ENCODE data around the gene SHKBP1.
"Not testable (repeated sequence)": the region's sequence is repeated elsewhere in the genome, so short reads cannot be mapped to it uniquely, and the experiment has no call there.

The SHKBP1 gene

GRCh38 chr19:40546153-40546841 lies 30.4 kb upstream of the SHKBP1 start:
- H3K9me3 ChIP-seq (replicated peaks; ENCODE audit: low read length); H3K4me3 ChIP-seq (ENCODE audit: low read length); H3K4me1 ChIP-seq (ENCODE audit: control insufficient read depth, insufficient read depth, low read length); H3K36me3 ChIP-seq (ENCODE audit: insufficient read depth, low read length); H3K4me2 ChIP-seq (ENCODE audit: low read length); H3K9ac ChIP-seq (ENCODE audit: low read depth, low read length): not testable (repeated sequence)
- H3K27me3 ChIP-seq (ENCODE audit: control insufficient read depth, insufficient read depth, low read length) = peaks cover 23% of the 10 kb centered on the region

GRCh38 chr19:40547190-40547589 lies 29.5 kb upstream of the SHKBP1 start:
- H3K4me1 ChIP-seq (ENCODE audit: control insufficient read depth, insufficient read depth, low read length); H3K4me3 ChIP-seq (ENCODE audit: low read length); H3K36me3 ChIP-seq (ENCODE audit: insufficient read depth, low read length); H3K9me3 ChIP-seq (replicated peaks; ENCODE audit: low read length); H3K9ac ChIP-seq (ENCODE audit: low read depth, low read length); H3K4me2 ChIP-seq (ENCODE audit: low read length): not testable (repeated sequence)
- H3K27me3 ChIP-seq (ENCODE audit: control insufficient read depth, insufficient read depth, low read length) = peaks cover 23% of the 10 kb centered on the region

GRCh38 chr19:40547836-40548235 lies 28.8 kb upstream of the SHKBP1 start:
- no peak overlapping the region for H3K9ac ChIP-seq (ENCODE audit: low read depth, low read length)

DNA sequence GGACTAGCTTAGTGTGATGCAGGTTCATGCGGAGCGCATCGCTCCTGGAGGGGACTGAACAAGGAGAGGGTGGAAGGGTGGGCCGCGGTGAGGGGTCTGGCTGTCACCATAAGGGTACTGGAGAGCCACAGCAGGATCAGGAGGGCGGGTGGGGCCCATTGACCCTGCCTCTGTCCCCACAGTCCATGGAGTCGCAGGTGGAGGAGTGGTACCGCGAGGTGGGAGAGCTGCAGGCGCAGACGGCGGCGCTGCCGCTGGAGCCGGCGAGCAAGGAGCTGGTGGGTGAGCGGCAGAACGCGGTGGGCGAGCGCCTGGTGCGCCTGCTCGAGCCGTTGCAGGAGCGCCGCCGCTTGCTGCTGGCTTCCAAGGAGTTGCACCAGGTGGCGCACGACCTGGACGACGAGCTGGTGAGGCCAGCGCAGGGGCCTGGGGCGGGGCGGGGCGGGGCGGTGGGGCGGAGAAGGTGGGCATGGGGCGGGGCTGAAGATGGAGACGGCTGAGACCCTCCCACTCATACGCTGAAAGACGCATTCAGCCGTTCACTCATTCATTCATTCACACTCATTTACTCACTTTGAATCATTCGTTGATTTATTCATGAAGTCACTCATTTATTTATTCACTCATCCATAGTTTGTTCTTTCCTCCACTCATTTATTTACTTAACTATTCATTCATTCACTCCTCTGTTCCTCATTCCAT lies 27.5 kb upstream of the SHKBP1 start:
- no peaks in the 10 kb centered on the region for H3K4me1 ChIP-seq (ENCODE audit: control insufficient read depth, insufficient read depth, low read length)
- H3K9me3 ChIP-seq (replicated peaks; ENCODE audit: low read length) = no peaks in the 10 kb centered on the region
- peak overlapping the region; percentile 29 for H3K4me2 ChIP-seq (ENCODE audit: low read length)
- H3K36me3 ChIP-seq (ENCODE audit: insufficient read depth, low read length) = no peaks in the 10 kb centered on the region
- no peak overlapping the region for H3K4me3 ChIP-seq (ENCODE audit: low read length)
- H3K27me3 ChIP-seq (ENCODE audit: control insufficient read depth, insufficient read depth, low read length) = peaks cover 39% of the 10 kb centered on the region
- H3K9ac ChIP-seq (ENCODE audit: low read depth, low read length) = no peak overlapping the region

More at GRCh38 chr19:40547836-40548235, 28.8 kb upstream of the SHKBP1 start:
- Histone ChIP-seq H3K36me3 (ENCODE audit: insufficient read depth, low read length) (no peaks in the 10 kb centered on the region), H3K4me1 (ENCODE audit: control insufficient read depth, insufficient read depth, low read length) (no peaks in the 10 kb centered on the region), H3K4me2 (ENCODE audit: low read length) (no peak overlapping the region), H3K9me3 (replicated peaks; ENCODE audit: low read length) (no peaks in the 10 kb centered on the region), H3K4me3 (ENCODE audit: low read length) (no peak overlapping the region), H3K27me3 (ENCODE audit: control insufficient read depth, insufficient read depth, low read length) (peaks cover 28% of the 10 kb centered on the region)

GRCh38 chr19:40550951-40551350 lies 25.7 kb upstream of the SHKBP1 start:
- Histone ChIP-seq H3K4me2 (ENCODE audit: low read length) (no peak overlapping the region), H3K9me3 (replicated peaks; ENCODE audit: low read length) (no peaks in the 10 kb centered on the region), H3K36me3 (ENCODE audit: insufficient read depth, low read length) (no peaks in the 10 kb centered on the region), H3K27me3 (ENCODE audit: control insufficient read depth, insufficient read depth, low read length) (peaks cover 53% of the 10 kb centered on the region), H3K4me1 (ENCODE audit: control insufficient read depth, insufficient read depth, low read length) (no peaks in the 10 kb centered on the region), H3K4me3 (ENCODE audit: low read length) (no peak overlapping the region), H3K9ac (ENCODE audit: low read depth, low read length) (no peak overlapping the region)

DNA sequence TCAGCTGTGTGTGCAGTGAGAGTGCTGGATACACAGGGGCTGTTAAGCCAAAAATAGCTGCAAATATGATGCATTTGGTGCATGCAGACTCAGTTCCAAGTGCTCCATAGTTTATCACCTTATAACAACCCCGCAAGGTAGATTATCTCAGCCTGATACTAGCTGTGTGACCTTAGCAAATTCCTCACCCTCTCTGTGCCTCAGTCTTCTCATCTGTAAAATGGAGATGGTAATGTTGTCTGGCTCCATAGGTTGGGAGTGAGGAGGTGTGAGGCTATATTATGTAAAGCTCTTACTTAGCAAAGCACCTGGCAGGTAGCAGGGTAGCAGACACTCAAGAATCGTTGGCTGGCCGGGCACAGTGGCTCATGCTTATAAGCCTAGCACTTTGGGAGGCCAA lies 23.8 kb upstream of the SHKBP1 start:
- Histone ChIP-seq H3K4me3 (ENCODE audit: low read length) (no peak overlapping the region), H3K9ac (ENCODE audit: low read depth, low read length) (no peak overlapping the region), H3K36me3 (ENCODE audit: insufficient read depth, low read length) (no peaks in the 10 kb centered on the region), H3K4me2 (ENCODE audit: low read length) (no peak overlapping the region), H3K4me1 (ENCODE audit: control insufficient read depth, insufficient read depth, low read length) (no peaks in the 10 kb centered on the region), H3K9me3 (replicated peaks; ENCODE audit: low read length) (no peaks in the 10 kb centered on the region), H3K27me3 (ENCODE audit: control insufficient read depth, insufficient read depth, low read length) (peaks cover 59% of the 10 kb centered on the region)

- Histone ChIP-seq H3K36me3 (ENCODE audit: insufficient read depth, low read length) (no peaks in the 10 kb centered on the region), H3K27me3 (ENCODE audit: control insufficient read depth, insufficient read depth, low read length) (peaks cover 54% of the 10 kb centered on the region), H3K4me1 (ENCODE audit: control insufficient read depth, insufficient read depth, low read length) (no peaks in the 10 kb centered on the region), H3K4me2 (ENCODE audit: low read length) (no peak overlapping the region), H3K4me3 (ENCODE audit: low read length) (no peak overlapping the region), H3K9me3 (replicated peaks; ENCODE audit: low read length) (no peaks in the 10 kb centered on the region), H3K9ac (ENCODE audit: low read depth, low read length) (no peak overlapping the region)
These were observed 22.5 kb upstream of the SHKBP1 start for GRCh38 chr19:40553885-40554857.

DNA sequence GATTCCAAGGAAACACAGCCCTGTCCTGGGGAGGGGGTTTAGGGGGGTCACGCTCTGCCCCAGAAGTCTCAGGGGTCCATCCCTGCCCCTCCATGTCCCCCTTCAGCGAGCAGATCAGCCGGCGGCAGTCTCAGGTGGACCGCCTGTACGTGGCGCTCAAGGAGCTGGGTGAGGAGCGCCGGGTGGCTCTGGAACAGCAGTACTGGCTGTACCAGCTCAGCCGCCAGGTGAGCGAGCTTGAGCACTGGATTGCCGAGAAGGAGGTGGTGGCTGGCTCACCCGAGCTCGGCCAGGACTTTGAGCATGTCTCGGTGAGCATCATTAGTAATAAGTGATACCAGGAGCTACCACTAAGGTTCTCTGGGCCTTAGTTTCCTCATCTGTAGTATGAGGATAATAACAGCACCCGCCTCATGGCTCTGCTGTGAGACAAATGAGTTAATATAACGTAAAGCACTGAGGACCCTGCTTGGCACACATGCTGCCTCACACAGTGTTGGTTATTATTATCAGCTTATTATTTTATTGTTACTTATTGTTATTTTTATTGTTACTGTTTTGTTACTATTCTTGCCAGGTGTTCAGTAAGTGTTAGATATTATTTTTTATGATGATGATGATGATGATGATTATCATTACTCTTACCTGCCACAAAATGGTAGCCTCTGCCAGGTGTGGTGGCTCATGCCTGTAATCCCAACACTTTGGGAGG lies 20.5 kb upstream of the SHKBP1 start:
- H3K4me2 ChIP-seq (ENCODE audit: low read length) = no peak overlapping the region
- H3K27me3 ChIP-seq (ENCODE audit: control insufficient read depth, insufficient read depth, low read length) = peaks cover 48% of the 10 kb centered on the region
- no peak overlapping the region for H3K9ac ChIP-seq (ENCODE audit: low read depth, low read length)
- H3K4me3 ChIP-seq (ENCODE audit: low read length) = no peak overlapping the region
- H3K9me3 ChIP-seq (replicated peaks; ENCODE audit: low read length) = no peaks in the 10 kb centered on the region
- no peaks in the 10 kb centered on the region for H3K36me3 ChIP-seq (ENCODE audit: insufficient read depth, low read length)
- H3K4me1 ChIP-seq (ENCODE audit: control insufficient read depth, insufficient read depth, low read length) = no peaks in the 10 kb centered on the region

GRCh38 chr19:40556953-40557530 lies 19.6 kb upstream of the SHKBP1 start:
- no peak overlapping the region for H3K4me3 ChIP-seq (ENCODE audit: low read length)
- no peak overlapping the region for H3K9ac ChIP-seq (ENCODE audit: low read depth, low read length)
- H3K27me3 ChIP-seq (ENCODE audit: control insufficient read depth, insufficient read depth, low read length) = peaks cover 48% of the 10 kb centered on the region
- H3K36me3 ChIP-seq (ENCODE audit: insufficient read depth, low read length) = no peaks in the 10 kb centered on the region
- no peaks in the 10 kb centered on the region for H3K4me1 ChIP-seq (ENCODE audit: control insufficient read depth, insufficient read depth, low read length)
- H3K9me3 ChIP-seq (replicated peaks; ENCODE audit: low read length) = no peaks in the 10 kb centered on the region
- no peak overlapping the region for H3K4me2 ChIP-seq (ENCODE audit: low read length)

DNA sequence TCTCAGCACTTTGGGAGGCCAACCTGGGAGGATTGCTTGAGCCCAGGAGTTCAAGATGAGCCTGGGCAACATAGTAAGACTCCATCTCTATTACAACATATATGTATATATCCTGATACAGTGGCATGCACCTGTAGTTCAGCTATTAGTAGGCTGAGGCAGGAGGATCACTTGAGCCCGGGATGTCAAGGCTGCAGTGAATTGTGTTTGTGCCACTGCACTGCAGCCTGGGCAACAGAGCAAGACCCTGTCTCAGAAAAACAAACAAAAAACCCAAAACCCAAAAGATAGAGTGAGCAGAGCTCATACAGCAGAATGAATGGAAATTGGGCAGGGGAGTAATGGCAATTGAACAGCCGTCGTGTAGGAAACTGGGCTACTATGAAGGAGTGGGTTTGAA lies 17.3 kb upstream of the SHKBP1 start:
- H3K4me2 ChIP-seq (ENCODE audit: low read length) = no peak overlapping the region
- no peak overlapping the region for H3K4me3 ChIP-seq (ENCODE audit: low read length)
- no peaks in the 10 kb centered on the region for H3K9me3 ChIP-seq (replicated peaks; ENCODE audit: low read length)
- H3K4me1 ChIP-seq (ENCODE audit: control insufficient read depth, insufficient read depth, low read length) = no peaks in the 10 kb centered on the region
- H3K36me3 ChIP-seq (ENCODE audit: insufficient read depth, low read length) = no peaks in the 10 kb centered on the region
- no peak overlapping the region for H3K9ac ChIP-seq (ENCODE audit: low read depth, low read length)
- peaks cover 30% of the 10 kb centered on the region for H3K27me3 ChIP-seq (ENCODE audit: control insufficient read depth, insufficient read depth, low read length)
